HCT116 (cell line): Measurements from ENCODE around the gene UPK3A. TPM values are rescaled to one million over a fixed set of nuclear protein-coding genes. Genes with fewer than 3 reads are reported as not detected.

Experiments
- ATAC-seq: fragments of 200-7000 bp; cut with Tn5 transposase; 2 replicates; pipeline ENCODE4 v1.9.1; 2020; ENCODE audit warnings: mild to moderate bottlenecking, moderate library complexity
- BruUV-seq: library from RNA; stranded (reverse); fragments of 400-500 nt; replicated peaks from 2 replicates; lab custom pipeline; 2021; lab: Mats Ljungman, UMichigan
- CTCF ChIA-PET: fragments of 300-600 bp; sonication (Branson Sonifier 250); formaldehyde crosslinking; loops from one replicate; lab custom pipeline; 2021; ENCODE audit warnings: antibody characterized with exemption; lab: Charles Lee
- POLR2A ChIA-PET: fragments of 300-600, 350-600 bp; sonication (Branson Sonifier 250); formaldehyde crosslinking; loops from one replicate; lab custom pipeline; 2021; ENCODE audit warnings: antibody characterized with exemption; lab: Charles Lee
- RAD21 ChIA-PET, 2 experiments: fragments of 300-600 bp; sonication (Branson Sonifier 250); formaldehyde crosslinking; loops; one replicate each; lab custom pipeline; 2023; ENCODE audit warnings: low total read pairs in 2 of 2; ENCODE audit not compliant: uncharacterized antibody in 2 of 2, unreplicated experiment in 2 of 2, low non-redundant PET in 1 of 2; lab: Charles Lee
- DNase-seq: peaks from one replicate; pipeline ENCODE4 v3.0.0-alpha.2; 2010; ENCODE audit warnings: low read depth, low spot score
- H2AFZ ChIP-seq: fragments of 200-600 bp; shearing (Covaris generic), sonication (generic); 2 replicates; pipeline ENCODE4 v1.6.1; 2017; ENCODE audit warnings: low read depth, mixed run types, mixed read lengths, antibody characterized with exemption, low read length; ENCODE audit not compliant: poor library complexity, severe bottlenecking
- H3K27ac ChIP-seq: 2 replicates; pipeline ENCODE4 v1.5.1; 2012; ENCODE audit warnings: low read depth, low read length
- H3K27me3 ChIP-seq: fragments of 200-600 bp; sonication (generic); 2 replicates; pipeline ENCODE4 v1.6.1; 2016; ENCODE audit warnings: mixed run types, low read length, mixed read lengths; ENCODE audit not compliant: insufficient read depth
- H3K36me3 ChIP-seq, 2 experiments: fragments of 200-500 bp in 1 of 2; fragments of 200-600 bp in 1 of 2; sonication (Bioruptor generic) in 1 of 2; sonication (generic) in 1 of 2; 2 replicates each; pipeline versions ENCODE4 v1.5.1 to v1.6.1; 2014 to 2016; ENCODE audit warnings: low read length in 2 of 2, inconsistent platforms in 1 of 2, mixed read lengths in 1 of 2, mixed run types in 1 of 2; ENCODE audit not compliant: insufficient read depth in 2 of 2, control insufficient read depth in 1 of 2
- H3K4me1 ChIP-seq, 2 experiments: fragments of 200-600 bp in 1 of 2; sonication (generic) in 1 of 2; 2 replicates each; pipeline versions ENCODE4 v1.5.1 to v1.6.1; 2012 to 2017; ENCODE audit warnings: low read length in 2 of 2, inconsistent platforms in 1 of 2, mild to moderate bottlenecking in 1 of 2, mixed read lengths in 1 of 2, mixed run types in 1 of 2, moderate library complexity in 1 of 2; ENCODE audit not compliant: insufficient read depth in 2 of 2, control insufficient read depth in 1 of 2
- H3K4me2 ChIP-seq: fragments of 200-600 bp; sonication (generic); 2 replicates; pipeline ENCODE4 v1.6.1; 2017; ENCODE audit warnings: mixed run types, low read length, mixed read lengths
- H3K4me3 ChIP-seq, 2 experiments: fragments of 200-600 bp in 1 of 2; sonication (generic) in 1 of 2; replicated peaks in 1 of 2; 2 replicates each; pipeline ENCODE4 v1.5.1; 2011 to 2016; ENCODE audit warnings: low read length in 2 of 2, control low read depth in 1 of 2, low read depth in 1 of 2, mild to moderate bottlenecking in 1 of 2, mixed read lengths in 1 of 2, mixed run types in 1 of 2
- H3K79me2 ChIP-seq: fragments of 200-600 bp; sonication (generic); 2 replicates; pipeline ENCODE4 v1.6.1; 2017; ENCODE audit warnings: mild to moderate bottlenecking, mixed run types, low read length, moderate library complexity, mixed read lengths; ENCODE audit not compliant: insufficient read depth
- H3K9ac ChIP-seq: fragments of 200-600 bp; sonication (generic); 2 replicates; pipeline ENCODE4 v1.6.1; 2016; ENCODE audit warnings: low read length, mixed read lengths
- H3K9me2 ChIP-seq: fragments of 200-600 bp; sonication (generic), shearing (Covaris generic); 2 replicates; pipeline ENCODE4 v1.6.1; 2017; ENCODE audit warnings: mixed run types, mild to moderate bottlenecking, moderate library complexity; ENCODE audit not compliant: insufficient read depth
- H3K9me3 ChIP-seq, 2 experiments: fragments of 200-500 bp in 1 of 2; fragments of 200-600 bp in 1 of 2; sonication (Bioruptor generic) in 1 of 2; sonication (generic) in 1 of 2; 2 replicates each; pipeline ENCODE4 v1.6.1; 2014 to 2017; ENCODE audit warnings: low read length in 2 of 2, mixed read lengths in 2 of 2, inconsistent platforms in 1 of 2, low read depth in 1 of 2, mild to moderate bottlenecking in 1 of 2, mixed run types in 1 of 2, moderate library complexity in 1 of 2; ENCODE audit not compliant: control insufficient read depth in 1 of 2, insufficient read depth in 1 of 2
- H4K20me1 ChIP-seq: fragments of 200-600 bp; sonication (generic), shearing (Covaris generic); 2 replicates; pipeline ENCODE4 v1.6.1; 2017; ENCODE audit warnings: mixed run types, mild to moderate bottlenecking, moderate library complexity; ENCODE audit not compliant: insufficient read depth
- EGR1 ChIP-seq: IDR thresholded peaks from 2 replicates; pipeline ENCODE4 v1.6.1; 2012; ENCODE audit warnings: low read depth
- EZH2phosphoT487 ChIP-seq: fragments of 200-600 bp; IDR thresholded peaks from 2 replicates; pipeline ENCODE4 v1.6.1; 2018; ENCODE audit warnings: antibody characterized with exemption, borderline replicate concordance
- MAX ChIP-seq: IDR thresholded peaks from 2 replicates; pipeline ENCODE4 v1.6.1; 2012
- POLR2A ChIP-seq: IDR thresholded peaks from 2 replicates; pipeline ENCODE4 v1.7.0; 2011; ENCODE audit warnings: borderline replicate concordance; ENCODE audit not compliant: insufficient read depth, insufficient read length; ENCODE audit errors: extremely low read depth
- RAD21 ChIP-seq: IDR thresholded peaks from 2 replicates; pipeline ENCODE4 v1.6.1; 2012; ENCODE audit warnings: low read depth, mild to moderate bottlenecking
- REST ChIP-seq: IDR thresholded peaks from 2 replicates; pipeline ENCODE4 v1.6.1; 2012; ENCODE audit warnings: low read depth
- TCF7L2 ChIP-seq: IDR thresholded peaks from 2 replicates; pipeline ENCODE4 v1.7.0; 2011; ENCODE audit warnings: borderline replicate concordance, inconsistent platforms; ENCODE audit not compliant: insufficient read depth, insufficient read length; ENCODE audit errors: extremely low read depth
- intact Hi-C: fragments of 100-400 bp; cut with micrococcal nuclease; formaldehyde crosslinking; loops from 2 replicates; pipeline ENCODE4 v1.10.0; 2022
- total RNA-seq: library from RNA; stranded (reverse); gene quantifications from one replicate; pipeline ENCODE4 v1.2.1, GENCODE V29; 2021; ENCODE audit not compliant: unreplicated experiment

UPK3A gene
- total RNA-seq, 1 experiment from 2014 or later = not detected

DNA sequence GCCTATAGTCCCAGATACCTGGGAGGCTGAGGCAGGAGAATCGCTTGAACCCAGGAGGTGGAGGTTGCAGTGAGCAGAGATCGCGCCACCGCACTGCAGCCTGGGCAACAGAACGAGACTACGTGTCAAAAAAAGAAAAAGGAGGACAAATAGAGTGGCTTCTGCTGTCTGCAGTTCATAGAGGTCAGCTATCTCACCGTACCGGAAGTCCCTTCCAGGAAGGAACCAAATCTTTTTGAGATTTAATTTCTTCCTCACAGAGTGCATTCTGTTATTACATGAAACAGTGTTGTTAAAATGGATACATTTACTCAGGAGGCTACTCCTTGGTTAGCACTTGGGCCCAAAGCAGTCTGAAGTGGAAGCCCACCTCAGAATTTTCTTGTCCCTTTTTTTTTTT is 58.4 kb downstream of the UPK3A start:
- Histone ChIP-seq H3K4me1 (no peaks in the 10 kb centered on the region), H3K4me2 (no peak overlapping the region), H2AFZ (no peak overlapping the region), H3K27ac (no peak overlapping the region), H3K79me2 (no peaks in the 10 kb centered on the region), H3K27me3 (no peaks in the 10 kb centered on the region), H3K9ac (no peak overlapping the region), H4K20me1 (no peaks in the 10 kb centered on the region), H3K36me3 (peaks cover 11 to 19% of the 10 kb centered on the region in 2 experiments; a peak in 3 of 4 replicates), H3K9me3 (no peaks in the 10 kb centered on the region), H3K4me3 (no peak overlapping the region), H3K9me2 (no peaks in the 10 kb centered on the region)
- TF ChIP-seq EZH2phosphoT487 = no peak
- TF ChIP-seq TCF7L2 = no peak
- no peak for TF ChIP-seq RAD21
- TF ChIP-seq MAX = no peak
- TF ChIP-seq REST = no peak
- TF ChIP-seq POLR2A = no peak
- no peak for TF ChIP-seq EGR1
- DNase-seq (no peak), ATAC-seq (no peak)
- no TSS peak for BruUV-seq
- ChIA-PET RAD21 (no interaction called here), POLR2A (interaction anchor here (0.7 kb wide), 1 partner anchor 96 kb away, joined by 4 read pairs; no protein-coding TSS in a partner anchor), CTCF (no interaction called here)
- intact Hi-C loops = no loop called here
